ENCODE measurements around the gene FGD4. TPM values are rescaled to one million over a fixed set of nuclear protein-coding genes. Genes with fewer than 3 reads are reported as not detected.

FGD4 gene
- total and polyA plus RNA-seq, 9 of the 15 experiments (the other 6 are each of a cell fraction or from before 2014, with no cell fraction given) = 0.05 to 0.51 (median 0.27) TPM

GRCh38 chr12:32587581-32588495 is 188.5 kb downstream of the FGD4 start:
- FAIRE-seq (no peak), ATAC-seq (no peak), DNase-seq (ENCODE audit: extremely low read depth in 1 of 4, low spot score in 3 of 4) (no peak)
- no peaks in the 10 kb centered on the region for H3K4me1 ChIP-seq (replicated peaks in 1 of 2; ENCODE audit: control insufficient read depth in 2 of 2, insufficient read depth in 2 of 2, low read length in 2 of 2)
- in situ Hi-C loops (cut with MboI) (no loop called here), intact Hi-C loops (cut with micrococcal nuclease) (no loop called here)
- H3K9me1 ChIP-seq (ENCODE audit: control insufficient read depth, insufficient read depth, low read length) = no peaks in the 10 kb centered on the region
- no TSS peak for BruUV-seq (replicated peaks)
- no peak overlapping the region for H3K4me3 ChIP-seq
- ChIA-PET POLR2A (interaction anchor here (0.5 to 1.2 kb wide), 3 partner anchors 20 to 168 kb away, joined by 3 to 5 read pairs (median 5); partner anchors contain the start of gene YARS2), CTCF (ENCODE audit: low intra/inter-chr PET ratio) (no interaction called here)
- no peaks in the 10 kb centered on the region for H3K79me2 ChIP-seq (ENCODE audit: control insufficient read depth, insufficient read depth, low read length)
- H3K9me3 ChIP-seq (replicated peaks; ENCODE audit: control insufficient read depth, insufficient read depth, low read depth, low read length) = no peaks in the 10 kb centered on the region
- no peak overlapping the region for H3K27ac ChIP-seq (ENCODE audit: extremely low read depth, low read depth, low read length)
- H3K27me3 ChIP-seq (ENCODE audit: control insufficient read depth in 2 of 2, insufficient read depth in 2 of 2, low read length in 2 of 2) = peaks cover 0 to 6% of the 10 kb centered on the region in 2 experiments; a peak in 3 of 5 replicates
- H3K4me2 ChIP-seq (ENCODE audit: insufficient read depth, low read length) = no peak overlapping the region
- no peak overlapping the region for H3K9ac ChIP-seq (ENCODE audit: insufficient read depth in 1 of 2, low read depth in 2 of 2, low read length in 2 of 2)
- H4K20me1 ChIP-seq (replicated peaks; ENCODE audit: control insufficient read depth, insufficient read depth, low read length) = no peaks in the 10 kb centered on the region; the same call in 1 of the 2 replicates
- WGBS (ENCODE audit: insufficient coverage, low coverage, missing lambda C conversion rate) = 3% methylated on average over 4 of the region's 4 CpGs
- no peaks in the 10 kb centered on the region for H3K36me3 ChIP-seq (ENCODE audit: control insufficient read depth, insufficient read depth, low read length)
- H2AFZ ChIP-seq (ENCODE audit: low read depth, low read length) = no peak overlapping the region
- TF ChIP-seq CEBPB (tag; IDR thresholded peaks at IDR 0.05) (no peak), TBP (optimal IDR thresholded peaks at IDR 0.05; ENCODE audit: low read depth, low read length) (no peak), TEAD2 (tag; IDR thresholded peaks at IDR 0.05) (no peak), ZNF408 (CRISPR knock-in tag; IDR thresholded peaks at IDR 0.05; ENCODE audit: low read depth) (no peak), STAG1 (CRISPR knock-in tag; IDR thresholded peaks at IDR 0.05; ENCODE audit: borderline replicate concordance) (no peak), HDAC3 (IDR thresholded peaks at IDR 0.05; ENCODE audit: borderline replicate concordance, partially characterized antibody) (no peak), POLR2AphosphoS2 (IDR thresholded peaks at IDR 0.05; ENCODE audit: low read length) (no peak), ZNF785 (CRISPR knock-in tag; IDR thresholded peaks at IDR 0.05) (no peak), HMBOX1 (IDR thresholded peaks at IDR 0.05) (0 out of 2 replicates have a peak, but pooled peaks have one; percentile 24), ZC3H4 (CRISPR knock-in tag; IDR thresholded peaks at IDR 0.05; ENCODE audit: borderline replicate concordance) (no peak), SRSF7 (optimal IDR thresholded peaks at IDR 0.05; ENCODE audit: low read depth, low read length) (no peak), MAFG (tag; conservative IDR thresholded peaks at IDR 0.05) (peak; percentile 72), ZNF395 (CRISPR knock-in tag; IDR thresholded peaks at IDR 0.05) (no peak), MAFK (IDR thresholded peaks at IDR 0.05; ENCODE audit: low read length) (peak; percentile 54), NR4A1 (CRISPR knock-in tag; IDR thresholded peaks at IDR 0.05) (no peak), NR4A1 (tag; IDR thresholded peaks at IDR 0.05) (no peak), C11orf30 (IDR thresholded peaks at IDR 0.05; ENCODE audit: low read depth) (peak; percentile 60; the same call in 1 of the 2 replicates), ETV6 (IDR thresholded peaks at IDR 0.05; ENCODE audit: borderline replicate concordance in 1 of 2, low read depth in 2 of 2, low read length in 1 of 2) (no peak), ETV6 (CRISPR knock-in tag; IDR thresholded peaks at IDR 0.05; ENCODE audit: borderline replicate concordance) (no peak), XRCC4 (IDR thresholded peaks at IDR 0.05; ENCODE audit: extremely low read depth, insufficient read depth, insufficient read length) (no peak), RBM34 (IDR thresholded peaks at IDR 0.05; ENCODE audit: borderline replicate concordance, insufficient read depth, low read length) (no peak)

All from K562 (cell line).